ENCODE measurements around the gene DSC1. TPM values are rescaled to one million over a fixed set of nuclear protein-coding genes. Genes with fewer than 3 reads are reported as not detected.

The DSC1 gene
- total RNA-seq, 4 donors from 2014 or later = not detected

DNA sequence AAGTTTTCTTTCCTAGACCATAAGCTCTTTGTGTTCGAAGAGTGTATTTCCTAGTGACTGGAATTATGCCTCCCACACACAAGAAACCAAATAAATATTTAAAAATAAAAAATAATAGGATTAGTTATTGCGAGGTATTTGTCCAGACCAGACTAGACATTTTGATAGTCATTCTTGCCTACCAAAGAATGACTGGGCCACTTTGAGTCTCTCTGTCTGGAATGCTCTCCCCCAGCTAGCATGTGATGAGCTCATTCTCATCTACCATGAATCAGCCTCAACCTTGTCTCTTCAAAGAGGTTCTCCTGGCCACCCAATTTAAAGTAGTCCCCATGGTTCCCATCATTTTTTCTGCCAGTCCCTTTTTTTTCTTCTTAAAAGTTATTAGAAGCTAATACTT is 13.9 kb upstream of the DSC1 start:
- H3K27me3 ChIP-seq = no peaks in the 10 kb centered on the region
- intact Hi-C loops (cut with DNase I; ENCODE audit: low total_unique reads) = no loop called here
- no peaks in the 10 kb centered on the region for H3K4me1 ChIP-seq
- TF ChIP-seq, protein P1, sequence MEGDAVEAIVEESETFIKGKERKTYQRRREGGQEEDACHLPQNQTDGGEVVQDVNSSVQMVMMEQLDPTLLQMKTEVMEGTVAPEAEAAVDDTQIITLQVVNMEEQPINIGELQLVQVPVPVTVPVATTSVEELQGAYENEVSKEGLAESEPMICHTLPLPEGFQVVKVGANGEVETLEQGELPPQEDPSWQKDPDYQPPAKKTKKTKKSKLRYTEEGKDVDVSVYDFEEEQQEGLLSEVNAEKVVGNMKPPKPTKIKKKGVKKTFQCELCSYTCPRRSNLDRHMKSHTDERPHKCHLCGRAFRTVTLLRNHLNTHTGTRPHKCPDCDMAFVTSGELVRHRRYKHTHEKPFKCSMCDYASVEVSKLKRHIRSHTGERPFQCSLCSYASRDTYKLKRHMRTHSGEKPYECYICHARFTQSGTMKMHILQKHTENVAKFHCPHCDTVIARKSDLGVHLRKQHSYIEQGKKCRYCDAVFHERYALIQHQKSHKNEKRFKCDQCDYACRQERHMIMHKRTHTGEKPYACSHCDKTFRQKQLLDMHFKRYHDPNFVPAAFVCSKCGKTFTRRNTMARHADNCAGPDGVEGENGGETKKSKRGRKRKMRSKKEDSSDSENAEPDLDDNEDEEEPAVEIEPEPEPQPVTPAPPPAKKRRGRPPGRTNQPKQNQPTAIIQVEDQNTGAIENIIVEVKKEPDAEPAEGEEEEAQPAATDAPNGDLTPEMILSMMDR (IDR thresholded peaks at IDR 0.05) = no peak
- TF ChIP-seq POLR2AphosphoS5 (IDR thresholded peaks at IDR 0.05) (no peak), EP300 (IDR thresholded peaks at IDR 0.05; ENCODE audit: low read depth) (no peak)
- H3K9me3 ChIP-seq = peaks cover 0 to 3% of the 10 kb centered on the region in 2 donors
- H3K4me3 ChIP-seq = no peak overlapping the region
- no peaks in the 10 kb centered on the region for H3K36me3 ChIP-seq
- WGBS, 2 donors (ENCODE audit: low coverage in 1 of 2) = 78 to 80% methylated on average over 2 of the region's 2 CpGs
- H3K27ac ChIP-seq = no peak overlapping the region
- no peak for DNase-seq
- in situ Hi-C loops (cut with MboI; ENCODE audit: low pct_ligation_motif_present in 1 of 4, low pct_unique_long_range_greater_than_20kb in 1 of 4, low sequenced_read_pairs in 3 of 4) = no loop called here

DNA sequence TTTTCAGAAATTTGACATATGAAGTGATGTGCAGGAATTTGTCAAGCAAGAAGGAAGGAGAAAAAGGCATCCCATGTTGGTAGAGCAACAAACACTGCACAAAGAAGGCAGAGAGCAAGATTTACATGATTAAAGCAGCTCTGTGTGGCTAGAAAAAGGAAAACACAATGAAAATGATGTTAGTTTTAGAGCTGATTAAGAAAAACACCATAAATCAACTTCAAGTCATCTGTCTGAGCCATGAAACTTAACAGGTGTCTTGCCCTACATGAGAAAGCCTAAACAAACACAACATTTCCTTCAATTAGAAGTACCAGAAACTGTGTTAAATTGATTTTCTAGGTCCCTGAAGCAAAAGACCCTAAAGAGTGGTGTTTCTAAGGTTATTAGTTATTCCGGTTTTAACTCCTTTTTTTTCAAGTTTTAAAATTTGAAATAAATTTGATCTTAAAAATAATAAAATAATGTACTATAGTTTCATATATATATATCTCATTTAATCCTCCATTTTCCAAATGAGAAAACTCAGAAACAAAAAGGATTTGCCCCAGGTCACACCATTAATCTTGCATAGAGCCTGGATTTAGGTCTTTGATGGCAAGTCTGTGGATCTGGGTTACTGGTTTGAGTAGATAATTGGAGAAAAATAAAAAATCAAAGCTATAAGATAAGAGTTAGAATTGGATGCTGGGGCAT is 8.6 kb upstream of the DSC1 start:
- DNase-seq = no peak
- Histone ChIP-seq H3K36me3 (no peaks in the 10 kb centered on the region), H3K4me1 (no peaks in the 10 kb centered on the region), H3K9me3 (no peaks in the 10 kb centered on the region), H3K4me3 (no peak overlapping the region), H3K27me3 (no peaks in the 10 kb centered on the region), H3K27ac (no peak overlapping the region)
- WGBS, 2 donors (ENCODE audit: low coverage in 1 of 2) = 79 to 90% methylated on average over 1 of the region's 1 CpG
- in situ Hi-C loops (cut with MboI; ENCODE audit: low pct_ligation_motif_present in 1 of 4, low pct_unique_long_range_greater_than_20kb in 1 of 4, low sequenced_read_pairs in 3 of 4) = no loop called here
- TF ChIP-seq EP300 (IDR thresholded peaks at IDR 0.05; ENCODE audit: low read depth) = no peak
- TF ChIP-seq POLR2A (IDR thresholded peaks at IDR 0.05) = no peak
- TF ChIP-seq, protein P1 (IDR thresholded peaks at IDR 0.05) = no peak
- no peak for TF ChIP-seq POLR2AphosphoS5 (IDR thresholded peaks at IDR 0.05)
- intact Hi-C loops (cut with DNase I; ENCODE audit: low total_unique reads) = no loop called here

DNA sequence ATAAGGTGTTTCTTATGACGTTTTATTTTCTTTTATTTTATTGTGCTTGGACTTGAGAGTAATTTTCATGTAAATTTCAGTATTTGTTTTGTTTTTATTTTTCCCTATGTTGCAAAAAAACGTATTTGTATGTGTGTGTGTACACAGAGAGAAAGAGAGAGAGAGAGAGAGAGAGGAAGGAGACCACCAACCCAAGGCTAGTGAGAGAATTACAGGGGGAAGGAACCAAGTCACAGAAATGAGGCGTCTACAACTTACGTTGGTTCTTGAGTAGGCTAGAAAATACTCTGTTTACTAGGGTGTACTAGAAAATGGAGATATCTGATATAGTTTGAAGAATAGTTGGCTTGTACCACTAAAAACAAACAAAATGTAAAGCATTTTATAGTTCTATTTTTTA is 7.7 kb upstream of the DSC1 start:
- Histone ChIP-seq H3K4me3 (no peak overlapping the region), H3K4me1 (no peaks in the 10 kb centered on the region), H3K9me3 (no peaks in the 10 kb centered on the region), H3K27me3 (no peaks in the 10 kb centered on the region), H3K27ac (no peak overlapping the region), H3K36me3 (no peaks in the 10 kb centered on the region)
- 83 to 88% methylated on average over 4 of the region's 4 CpGs for WGBS, 2 donors (ENCODE audit: low coverage in 1 of 2)
- intact Hi-C loops (cut with DNase I; ENCODE audit: low total_unique reads) = no loop called here
- in situ Hi-C loops (cut with MboI; ENCODE audit: low pct_ligation_motif_present in 1 of 4, low pct_unique_long_range_greater_than_20kb in 1 of 4, low sequenced_read_pairs in 3 of 4) = no loop called here
- DNase-seq = no peak
- no peak for TF ChIP-seq EP300 (IDR thresholded peaks at IDR 0.05; ENCODE audit: low read depth)
- TF ChIP-seq POLR2AphosphoS5 (IDR thresholded peaks at IDR 0.05) = no peak
- no peak for TF ChIP-seq POLR2A (IDR thresholded peaks at IDR 0.05)
- TF ChIP-seq, protein P1 (IDR thresholded peaks at IDR 0.05) = no peak

DNA sequence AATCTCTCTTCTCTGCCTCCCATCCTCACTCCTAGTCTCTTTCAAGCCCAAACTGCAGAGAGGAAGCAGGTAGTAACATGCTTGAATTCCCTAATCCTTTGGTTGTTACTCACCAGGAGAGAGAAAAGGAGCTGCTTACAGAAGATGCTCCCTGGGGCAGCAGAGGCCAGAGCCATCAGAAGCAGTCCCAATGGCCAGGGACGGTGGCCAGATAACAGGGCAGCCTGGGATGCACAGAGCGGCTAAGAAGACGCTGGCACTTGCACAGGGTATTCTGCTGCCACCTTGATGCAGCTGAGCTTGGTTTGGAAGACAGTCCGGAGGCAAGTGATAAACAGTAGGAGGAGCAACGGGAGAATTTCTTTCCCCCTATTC is 250 bp downstream of the DSC1 start:
- Histone ChIP-seq H3K27me3 (no peaks in the 10 kb centered on the region), H3K36me3 (no peaks in the 10 kb centered on the region), H3K27ac (no peak overlapping the region), H3K4me1 (no peaks in the 10 kb centered on the region), H3K9me3 (no peaks in the 10 kb centered on the region), H3K4me3 (no peak overlapping the region)
- 79% methylated on average over 5 of the region's 5 CpGs; no CpG with 5 or more reads in 1 of the 2 donors for WGBS, 2 donors (ENCODE audit: low coverage in 1 of 2)
- intact Hi-C loops (cut with DNase I; ENCODE audit: low total_unique reads) = no loop called here
- in situ Hi-C loops (cut with MboI; ENCODE audit: low pct_ligation_motif_present in 1 of 4, low pct_unique_long_range_greater_than_20kb in 1 of 4, low sequenced_read_pairs in 3 of 4) = no loop called here
- no peak for TF ChIP-seq POLR2A (IDR thresholded peaks at IDR 0.05)
- TF ChIP-seq EP300 (IDR thresholded peaks at IDR 0.05; ENCODE audit: low read depth) = no peak
- TF ChIP-seq, protein P1 (IDR thresholded peaks at IDR 0.05) = no peak
- TF ChIP-seq POLR2AphosphoS5 (IDR thresholded peaks at IDR 0.05) = no peak
- no peak for DNase-seq

Measured in transverse colon (tissue), 4 donors.